HepG2 (cell line): Measurements from ENCODE around the gene PDPK1. TPM values are rescaled to one million over a fixed set of nuclear protein-coding genes. Genes with fewer than 3 reads are reported as not detected.

Source experiments
- ATAC-seq: fragments of 200-7000 bp; cut with Tn5 transposase; 3 replicates; pipeline ENCODE4 v1.9.1; 2020; ENCODE audit warnings: mild to moderate bottlenecking, moderate library complexity
- BruUV-seq: library from RNA; stranded (reverse); fragments of 400-500 nt; replicated peaks from 2 replicates; lab custom pipeline; 2021; lab: Mats Ljungman, UMichigan
- CTCF ChIA-PET: fragments of 300-600 bp; formaldehyde crosslinking; extraction: SDS; loops from one replicate; lab custom pipeline; 2021; ENCODE audit warnings: low total read pairs, inconsistent platforms, low intra/inter-chr PET ratio; lab: Yijun Ruan, JAX
- POLR2A ChIA-PET: fragments of 350-600 bp; sonication (Branson Sonifier 250); formaldehyde crosslinking; loops from one replicate; lab custom pipeline; 2020; ENCODE audit warnings: antibody characterized with exemption, inconsistent platforms; lab: Yijun Ruan, JAX
- DNase-seq: peaks from one replicate; pipeline ENCODE4 v3.0.0-alpha.2; 2015; ENCODE audit warnings: low spot score
- FAIRE-seq: peaks from 3 replicates; lab custom pipeline; 2011; peaks lifted over from hg19 to GRCh38; lab: Jason Lieb, UNC
- H2AFZ ChIP-seq: one replicate; pipeline ENCODE4 v1.6.1; 2011; ENCODE audit warnings: low read length, inconsistent platforms
- H3K27ac ChIP-seq: fragments of 300-600 bp; 3 replicates; pipeline ENCODE4 v1.8.0; 2011; ENCODE audit warnings: mixed run types, mild to moderate bottlenecking, mixed read lengths, low read length, inconsistent platforms; ENCODE audit not compliant: insufficient read depth; ENCODE audit errors: extremely low read length
- H3K27me3 ChIP-seq, 2 experiments: fragments of 200-600 bp in 1 of 2; 2 replicates in 1 of 2; 3 replicates in 1 of 2; pipeline versions ENCODE4 v1.6.0 to v1.8.0; 2011; ENCODE audit warnings: low read length in 2 of 2, mild to moderate bottlenecking in 2 of 2, moderate library complexity in 2 of 2, inconsistent platforms in 1 of 2; ENCODE audit not compliant: insufficient read depth in 2 of 2, control insufficient read depth in 1 of 2
- H3K36me3 ChIP-seq, 2 experiments: fragments of 200-600 bp in 1 of 2; replicated peaks in 1 of 2; 2 replicates in 1 of 2; 3 replicates in 1 of 2; pipeline versions ENCODE4 v1.5.1 to v1.8.0; 2011; ENCODE audit warnings: low read length in 2 of 2, inconsistent platforms in 1 of 2; ENCODE audit not compliant: insufficient read depth in 2 of 2, control insufficient read depth in 1 of 2
- H3K4me1 ChIP-seq: 2 replicates; pipeline ENCODE4 v1.5.1; 2012; ENCODE audit warnings: low read length, inconsistent platforms; ENCODE audit not compliant: insufficient read depth
- H3K4me2 ChIP-seq: 2 replicates; pipeline ENCODE4 v1.6.0; 2011; ENCODE audit warnings: low read depth, low read length, inconsistent platforms
- H3K4me3 ChIP-seq, 3 experiments: fragments of 200-600 bp in 1 of 3; sonication (generic), shearing (Covaris generic) in 1 of 3; replicated peaks in 1 of 3; 2 replicates each; pipeline ENCODE4 v1.5.1; 2011 to 2016; ENCODE audit warnings: low read length in 3 of 3, inconsistent platforms in 2 of 3, low read depth in 2 of 3, mild to moderate bottlenecking in 2 of 3, control low read depth in 1 of 3, mixed read lengths in 1 of 3; ENCODE audit not compliant: insufficient read depth in 1 of 3
- H3K79me2 ChIP-seq: one replicate; pipeline ENCODE4 v1.6.1; 2011; ENCODE audit warnings: low read length, inconsistent platforms; ENCODE audit not compliant: insufficient read depth
- H3K9ac ChIP-seq: 2 replicates; pipeline ENCODE4 v1.6.0; 2011; ENCODE audit warnings: mild to moderate bottlenecking, low read depth, low read length, inconsistent platforms; ENCODE audit not compliant: insufficient read depth
- H3K9me3 ChIP-seq: 2 replicates; pipeline ENCODE4 v1.5.1; 2012; ENCODE audit warnings: mild to moderate bottlenecking, low read length
- H4K20me1 ChIP-seq: 2 replicates; pipeline ENCODE4 v1.6.0; 2011; ENCODE audit warnings: inconsistent platforms, mild to moderate bottlenecking, low read length, moderate library complexity; ENCODE audit not compliant: insufficient read depth
- AGO1 ChIP-seq: fragments of 200-400 bp; formaldehyde crosslinking; IDR thresholded peaks from 2 replicates; pipeline ENCODE4 v1.6.1; 2017; ENCODE audit warnings: mild to moderate bottlenecking, low read depth, low read length, moderate library complexity; ENCODE audit not compliant: poor library complexity, severe bottlenecking
- AGO2 ChIP-seq: fragments of 200-400 bp; formaldehyde crosslinking; optimal IDR thresholded peaks from 2 replicates; pipeline ENCODE3; 2017; ENCODE audit warnings: mild to moderate bottlenecking, low read depth, low read length, moderate library complexity
- KDM1A ChIP-seq: IDR thresholded peaks from 2 replicates; pipeline ENCODE4 v1.6.1; 2016; ENCODE audit warnings: missing compliant biosample characterization
- KDM2A ChIP-seq: sonication (generic); formaldehyde crosslinking; IDR thresholded peaks from 2 replicates; pipeline ENCODE4 v1.4.0; 2020; ENCODE audit warnings: low read depth, missing genetic modification reagents, borderline replicate concordance
- KLF12 ChIP-seq: sonication (generic); formaldehyde crosslinking; IDR thresholded peaks from 2 replicates; pipeline ENCODE4 v1.4.0; 2020; ENCODE audit warnings: missing genetic modification reagents, borderline replicate concordance
- POLR2A ChIP-seq, 2 experiments: IDR thresholded peaks; 2 replicates each; pipeline ENCODE4 v1.6.1; 2011; ENCODE audit warnings: low read depth in 2 of 2, low read length in 2 of 2, mild to moderate bottlenecking in 1 of 2, moderate library complexity in 1 of 2; ENCODE audit not compliant: insufficient read depth in 1 of 2
- POLR2AphosphoS5 ChIP-seq: IDR thresholded peaks from 2 replicates; pipeline ENCODE4 v1.6.1; 2012; ENCODE audit warnings: low read depth, low read length
- TBX2 ChIP-seq: sonication (generic); formaldehyde crosslinking; IDR thresholded peaks from 2 replicates; pipeline ENCODE4 v1.5.0; 2020; ENCODE audit warnings: missing genetic modification reagents, mild to moderate bottlenecking, borderline replicate concordance
- ZC3H13 ChIP-seq: sonication (generic); formaldehyde crosslinking; IDR thresholded peaks from 2 replicates; pipeline ENCODE4 v1.8.1; 2023; ENCODE audit warnings: mild to moderate bottlenecking, missing genetic modification reagents, moderate library complexity
- ZNF12 ChIP-seq: sonication (generic); formaldehyde crosslinking; IDR thresholded peaks from 2 replicates; pipeline ENCODE4 v1.5.0; 2020; ENCODE audit warnings: missing genetic modification reagents
- WGBS: methylation state at CpG from one replicate; pipeline ENCODE4 v1.1.6; 2017; ENCODE audit warnings: low lambda C conversion rate; 5-methylcytosine and 5-hydroxymethylcytosine counted together
- in situ Hi-C: cut with HindIII; loops from 2 replicates; pipeline ENCODE4 v1.10.0; 2017; ENCODE audit warnings: low pct_unique_long_range_greater_than_20kb; ENCODE audit not compliant: extremely low pct_ligation_motif_present
- intact Hi-C: fragments of 100-400 bp; cut with micrococcal nuclease; formaldehyde crosslinking; loops from one replicate; pipeline ENCODE4 v1.10.0; 2022; ENCODE audit not compliant: unreplicated experiment
- polyA plus RNA-seq, 8 experiments: library from polyadenylated mRNA; depleted of rRNA in 3 of 8; stranded (reverse) in 7 of 8; unstranded in 1 of 8; fragments of >200 nt; fragmentation: Illumina TruSeq in 4 of 8; extraction: Trizol in 4 of 8; gene quantifications; 2 replicates each; pipeline versions ENCODE4 v1.2.1 to v1.2.3, GENCODE V29; 2011 to 2016; ENCODE audit warnings: low read depth in 4 of 8, missing spikeins in 1 of 8, mixed read lengths in 1 of 8; ENCODE audit not compliant: insufficient read depth in 1 of 8
- total RNA-seq, 5 experiments: library from RNA; depleted of rRNA; stranded (reverse); fragments of >200 nt; fragmentation: Illumina TruSeq; extraction: Trizol; gene quantifications; 2 replicates each; pipeline ENCODE4 v1.2.3, GENCODE V29; 2016; ENCODE audit warnings: low read depth in 1 of 5
- TF ChIP-seq, protein P1 (sequence below): sonication (generic); formaldehyde crosslinking; IDR thresholded peaks from 2 replicates; pipeline ENCODE4 v1.5.0; 2020; ENCODE audit warnings: mild to moderate bottlenecking, missing genetic modification reagents

The PDPK1 gene
- total and polyA plus RNA-seq, 2 of the 13 experiments (the other 11 are each of a cell fraction or from before 2014, with no cell fraction given): 59.6 to 129 TPM

- CTCF ChIA-PET: no interaction called here
- no TSS peak for BruUV-seq
- no peak for FAIRE-seq
Measured at GRCh38 chr16:2609827-2610470, 72.1 kb downstream of the PDPK1 start.

GRCh38 chr16:2610781-2611498 lies 73.1 kb downstream of the PDPK1 start:
- Histone ChIP-seq H3K79me2 (peaks cover 4% of the 10 kb centered on the region), H3K9ac (no peak overlapping the region), H4K20me1 (no peaks in the 10 kb centered on the region), H3K36me3 (peaks cover 5 to 15% of the 10 kb centered on the region in 2 experiments; a peak in 4 of 5 replicates), H3K4me2 (no peak overlapping the region), H3K9me3 (no peaks in the 10 kb centered on the region), H3K4me3 (no peak overlapping the region), H3K4me1 (no peaks in the 10 kb centered on the region), H3K27ac (no peak overlapping the region), H3K27me3 (no peaks in the 10 kb centered on the region), H2AFZ (no peak overlapping the region)
- intact Hi-C loops: no loop called here
- in situ Hi-C loops: no loop called here
- ChIA-PET POLR2A (no interaction called here), CTCF (no interaction called here)
- DNase-seq: no peak
- ATAC-seq: no peak
- TSS peak; percentile 6 for BruUV-seq
- 95% methylated on average over 18 of the region's 29 CpGs for WGBS
- no peak for FAIRE-seq
- TF ChIP-seq ZNF12 (CRISPR knock-in tag): no peak
- TF ChIP-seq TBX2 (CRISPR knock-in tag): 0 out of 2 replicates have a peak, but pooled peaks have one; percentile 18
- TF ChIP-seq AGO2: peak; percentile 8
- TF ChIP-seq KDM1A (CRISPR knock-in tag): no peak
- peak; percentile 29 for TF ChIP-seq AGO1
- no peak for TF ChIP-seq KLF12 (CRISPR knock-in tag)

More at GRCh38 chr16:2609827-2610470, 72.1 kb downstream of the PDPK1 start:
- Histone ChIP-seq H4K20me1 (no peaks in the 10 kb centered on the region), H3K36me3 (peaks cover 5 to 14% of the 10 kb centered on the region in 2 experiments; a peak in 4 of 5 replicates), H3K4me2 (no peak overlapping the region), H3K9me3 (no peaks in the 10 kb centered on the region), H3K27me3 (no peaks in the 10 kb centered on the region), H2AFZ (no peak overlapping the region), H3K9ac (no peak overlapping the region), H3K4me3 (no peak overlapping the region), H3K4me1 (0 out of 2 replicates have a peak, but pooled peaks cover 9% of the 10 kb centered on the region), H3K27ac (no peak overlapping the region), H3K79me2 (peaks cover 10% of the 10 kb centered on the region)
- 0 out of 2 replicates have a peak, but pooled peaks have one; percentile 15 for TF ChIP-seq POLR2AphosphoS5
- TF ChIP-seq ZC3H13: 0 out of 2 replicates have a peak, but pooled peaks have one; percentile 19
- TF ChIP-seq, protein P1, sequence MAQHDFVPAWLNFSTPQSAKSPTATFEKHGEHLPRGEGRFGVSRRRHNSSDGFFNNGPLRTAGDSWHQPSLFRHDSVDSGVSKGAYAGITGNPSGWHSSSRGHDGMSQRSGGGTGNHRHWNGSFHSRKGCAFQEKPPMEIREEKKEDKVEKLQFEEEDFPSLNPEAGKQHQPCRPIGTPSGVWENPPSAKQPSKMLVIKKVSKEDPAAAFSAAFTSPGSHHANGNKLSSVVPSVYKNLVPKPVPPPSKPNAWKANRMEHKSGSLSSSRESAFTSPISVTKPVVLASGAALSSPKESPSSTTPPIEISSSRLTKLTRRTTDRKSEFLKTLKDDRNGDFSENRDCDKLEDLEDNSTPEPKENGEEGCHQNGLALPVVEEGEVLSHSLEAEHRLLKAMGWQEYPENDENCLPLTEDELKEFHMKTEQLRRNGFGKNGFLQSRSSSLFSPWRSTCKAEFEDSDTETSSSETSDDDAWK (CRISPR knock-in tag): no peak
- 0 out of 2 replicates have a peak, but pooled peaks have one; percentile 16 for TF ChIP-seq KDM2A (CRISPR knock-in tag)
- peak in 1 of 2 experiments; percentile 49; a peak in 1 of 4 replicates for TF ChIP-seq POLR2A (IDR thresholded peaks at IDR 0.05; ENCODE audit: insufficient read depth in 1 of 2, low read depth in 2 of 2, low read length in 2 of 2)
- POLR2A ChIA-PET: no interaction called here
- 100% methylated on average over 2 of the region's 12 CpGs for WGBS
- intact Hi-C loops: no loop called here
- no peak for ATAC-seq
- in situ Hi-C loops: no loop called here
- DNase-seq: no peak
